Measurements from ENCODE around the gene SMYD3.

DNA sequence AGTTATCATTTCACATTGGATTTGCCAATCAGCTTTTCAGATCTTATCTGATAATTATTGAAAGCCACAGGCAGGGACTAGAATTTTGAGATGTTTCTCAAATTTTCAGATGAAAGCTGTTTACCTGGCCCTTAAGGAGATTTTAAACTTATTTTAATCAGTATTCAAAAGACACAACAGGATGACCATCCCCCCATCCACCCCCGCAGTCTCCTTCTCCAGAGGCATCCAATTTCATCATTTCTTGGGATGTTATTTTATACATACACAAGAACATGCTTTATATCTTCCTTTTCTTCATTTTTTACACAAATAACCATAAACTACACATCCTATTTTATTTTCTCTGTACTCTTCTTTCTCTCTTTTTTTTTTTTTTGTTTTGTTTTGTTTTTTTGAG, 470.9 kb downstream of the SMYD3 start:
- TF ChIP-seq POLR2AphosphoS2 (IDR thresholded peaks at IDR 0.05; ENCODE audit: low read depth, low read length) (no peak), EP300 (IDR thresholded peaks at IDR 0.05; ENCODE audit: borderline replicate concordance in 1 of 2, control insufficient read depth in 1 of 2, low read depth in 2 of 2, low read length in 2 of 2) (no peak), IKZF1 (conservative IDR thresholded peaks at IDR 0.05) (no peak), BRCA1 (IDR thresholded peaks at IDR 0.05; ENCODE audit: low read depth, low read length) (no peak), SP1 (IDR thresholded peaks at IDR 0.05; ENCODE audit: low read depth, low read length) (no peak), CEBPB (IDR thresholded peaks at IDR 0.05; ENCODE audit: borderline replicate concordance in 1 of 2, low read depth in 2 of 2, low read length in 2 of 2) (no peak), EZH2 (IDR thresholded peaks at IDR 0.05; ENCODE audit: borderline replicate concordance, control insufficient read depth, low read depth, low read length) (no peak)
- TF ChIP-seq, protein P1, sequence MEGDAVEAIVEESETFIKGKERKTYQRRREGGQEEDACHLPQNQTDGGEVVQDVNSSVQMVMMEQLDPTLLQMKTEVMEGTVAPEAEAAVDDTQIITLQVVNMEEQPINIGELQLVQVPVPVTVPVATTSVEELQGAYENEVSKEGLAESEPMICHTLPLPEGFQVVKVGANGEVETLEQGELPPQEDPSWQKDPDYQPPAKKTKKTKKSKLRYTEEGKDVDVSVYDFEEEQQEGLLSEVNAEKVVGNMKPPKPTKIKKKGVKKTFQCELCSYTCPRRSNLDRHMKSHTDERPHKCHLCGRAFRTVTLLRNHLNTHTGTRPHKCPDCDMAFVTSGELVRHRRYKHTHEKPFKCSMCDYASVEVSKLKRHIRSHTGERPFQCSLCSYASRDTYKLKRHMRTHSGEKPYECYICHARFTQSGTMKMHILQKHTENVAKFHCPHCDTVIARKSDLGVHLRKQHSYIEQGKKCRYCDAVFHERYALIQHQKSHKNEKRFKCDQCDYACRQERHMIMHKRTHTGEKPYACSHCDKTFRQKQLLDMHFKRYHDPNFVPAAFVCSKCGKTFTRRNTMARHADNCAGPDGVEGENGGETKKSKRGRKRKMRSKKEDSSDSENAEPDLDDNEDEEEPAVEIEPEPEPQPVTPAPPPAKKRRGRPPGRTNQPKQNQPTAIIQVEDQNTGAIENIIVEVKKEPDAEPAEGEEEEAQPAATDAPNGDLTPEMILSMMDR (IDR thresholded peaks at IDR 0.05 in 2 of 3, conservative IDR thresholded peaks at IDR 0.05 in 1 of 3; ENCODE audit: control insufficient read depth in 2 of 3, extremely low read depth in 1 of 3, insufficient read depth in 1 of 3, low read depth in 3 of 3, low read length in 3 of 3), result no peak
